HepG2 (cell line): Measurements from ENCODE around the gene FGD5. TPM values are rescaled to one million over a fixed set of nuclear protein-coding genes. Genes with fewer than 3 reads are reported as not detected.

Experiments
- ATAC-seq: fragments of 200-7000 bp; cut with Tn5 transposase; 3 replicates; pipeline ENCODE4 v1.9.1; 2020; ENCODE audit warnings: mild to moderate bottlenecking, moderate library complexity
- BruUV-seq: library from RNA; stranded (reverse); fragments of 400-500 nt; replicated peaks from 2 replicates; lab custom pipeline; 2021; lab: Mats Ljungman, UMichigan
- CTCF ChIA-PET: fragments of 300-600 bp; formaldehyde crosslinking; extraction: SDS; loops from one replicate; lab custom pipeline; 2021; ENCODE audit warnings: low total read pairs, inconsistent platforms, low intra/inter-chr PET ratio; lab: Yijun Ruan, JAX
- POLR2A ChIA-PET: fragments of 350-600 bp; sonication (Branson Sonifier 250); formaldehyde crosslinking; loops from one replicate; lab custom pipeline; 2020; ENCODE audit warnings: antibody characterized with exemption, inconsistent platforms; lab: Yijun Ruan, JAX
- DNase-seq: peaks from one replicate; pipeline ENCODE4 v3.0.0-alpha.2; 2015; ENCODE audit warnings: low spot score
- FAIRE-seq: peaks from 3 replicates; lab custom pipeline; 2011; peaks lifted over from hg19 to GRCh38; lab: Jason Lieb, UNC
- H2AFZ ChIP-seq: one replicate; pipeline ENCODE4 v1.6.1; 2011; ENCODE audit warnings: low read length, inconsistent platforms
- H3K27ac ChIP-seq: fragments of 300-600 bp; 3 replicates; pipeline ENCODE4 v1.8.0; 2011; ENCODE audit warnings: mixed run types, mild to moderate bottlenecking, mixed read lengths, low read length, inconsistent platforms; ENCODE audit not compliant: insufficient read depth; ENCODE audit errors: extremely low read length
- H3K27me3 ChIP-seq, 2 experiments: fragments of 200-600 bp in 1 of 2; 2 replicates in 1 of 2; 3 replicates in 1 of 2; pipeline versions ENCODE4 v1.6.0 to v1.8.0; 2011; ENCODE audit warnings: low read length in 2 of 2, mild to moderate bottlenecking in 2 of 2, moderate library complexity in 2 of 2, inconsistent platforms in 1 of 2; ENCODE audit not compliant: insufficient read depth in 2 of 2, control insufficient read depth in 1 of 2
- H3K36me3 ChIP-seq, 2 experiments: fragments of 200-600 bp in 1 of 2; replicated peaks in 1 of 2; 2 replicates in 1 of 2; 3 replicates in 1 of 2; pipeline versions ENCODE4 v1.5.1 to v1.8.0; 2011; ENCODE audit warnings: low read length in 2 of 2, inconsistent platforms in 1 of 2; ENCODE audit not compliant: insufficient read depth in 2 of 2, control insufficient read depth in 1 of 2
- H3K4me1 ChIP-seq: 2 replicates; pipeline ENCODE4 v1.5.1; 2012; ENCODE audit warnings: low read length, inconsistent platforms; ENCODE audit not compliant: insufficient read depth
- H3K4me2 ChIP-seq: 2 replicates; pipeline ENCODE4 v1.6.0; 2011; ENCODE audit warnings: low read depth, low read length, inconsistent platforms
- H3K4me3 ChIP-seq, 3 experiments: fragments of 200-600 bp in 1 of 3; sonication (generic), shearing (Covaris generic) in 1 of 3; replicated peaks in 1 of 3; 2 replicates each; pipeline ENCODE4 v1.5.1; 2011 to 2016; ENCODE audit warnings: low read length in 3 of 3, inconsistent platforms in 2 of 3, low read depth in 2 of 3, mild to moderate bottlenecking in 2 of 3, control low read depth in 1 of 3, mixed read lengths in 1 of 3; ENCODE audit not compliant: insufficient read depth in 1 of 3
- H3K79me2 ChIP-seq: one replicate; pipeline ENCODE4 v1.6.1; 2011; ENCODE audit warnings: low read length, inconsistent platforms; ENCODE audit not compliant: insufficient read depth
- H3K9ac ChIP-seq: 2 replicates; pipeline ENCODE4 v1.6.0; 2011; ENCODE audit warnings: mild to moderate bottlenecking, low read depth, low read length, inconsistent platforms; ENCODE audit not compliant: insufficient read depth
- H3K9me3 ChIP-seq: 2 replicates; pipeline ENCODE4 v1.5.1; 2012; ENCODE audit warnings: mild to moderate bottlenecking, low read length
- H4K20me1 ChIP-seq: 2 replicates; pipeline ENCODE4 v1.6.0; 2011; ENCODE audit warnings: inconsistent platforms, mild to moderate bottlenecking, low read length, moderate library complexity; ENCODE audit not compliant: insufficient read depth
- ELF3 ChIP-seq: IDR thresholded peaks from 2 replicates; pipeline ENCODE4 v1.6.1; 2016; ENCODE audit warnings: missing genetic modification reagents, missing compliant biosample characterization
- ESRRA ChIP-seq: sonication (generic); formaldehyde crosslinking; IDR thresholded peaks from 2 replicates; pipeline ENCODE4 v1.5.1; 2020; ENCODE audit warnings: mild to moderate bottlenecking, low read depth, missing genetic modification reagents
- GATA4 ChIP-seq: sonication (generic); IDR thresholded peaks from 2 replicates; pipeline ENCODE4 v1.6.1; 2016; ENCODE audit warnings: antibody characterized with exemption, low read depth, borderline replicate concordance
- GLMP ChIP-seq: sonication (generic); formaldehyde crosslinking; IDR thresholded peaks from 2 replicates; pipeline ENCODE4 v1.9.0; 2021; ENCODE audit warnings: missing genetic modification reagents, mild to moderate bottlenecking, borderline replicate concordance
- HMG20A ChIP-seq: IDR thresholded peaks from 2 replicates; pipeline ENCODE4 v1.6.1; 2016; ENCODE audit warnings: borderline replicate concordance
- MATR3 ChIP-seq: sonication (generic); formaldehyde crosslinking; IDR thresholded peaks from 2 replicates; pipeline ENCODE4 v1.4.0; 2020; ENCODE audit warnings: missing genetic modification reagents
- NFE2L2 ChIP-seq: fragments of 150-350 bp; IDR thresholded peaks from 2 replicates; pipeline ENCODE4 v1.6.1; 2014; ENCODE audit warnings: low read length
- TERF1 ChIP-seq: sonication (generic); formaldehyde crosslinking; IDR thresholded peaks from 2 replicates; pipeline ENCODE4 v1.8.0; 2022; ENCODE audit warnings: mild to moderate bottlenecking, missing genetic modification reagents, moderate library complexity
- TOE1 ChIP-seq: sonication (generic); formaldehyde crosslinking; IDR thresholded peaks from 2 replicates; pipeline ENCODE4 v1.4.0; 2020; ENCODE audit warnings: mild to moderate bottlenecking, missing genetic modification reagents
- ZIK1 ChIP-seq: sonication (generic); formaldehyde crosslinking; IDR thresholded peaks from 2 replicates; pipeline ENCODE4 v1.5.0; 2020; ENCODE audit warnings: mild to moderate bottlenecking, low read depth, missing genetic modification reagents, borderline replicate concordance
- ZNF10 ChIP-seq: sonication (generic); formaldehyde crosslinking; IDR thresholded peaks from 2 replicates; pipeline ENCODE4 v1.4.0; 2020; ENCODE audit warnings: mild to moderate bottlenecking, low read depth, missing genetic modification reagents, borderline replicate concordance
- ZNF274 ChIP-seq: sonication (generic); formaldehyde crosslinking; IDR thresholded peaks from 2 replicates; pipeline ENCODE4 v1.5.1; 2020; ENCODE audit warnings: mild to moderate bottlenecking, missing genetic modification reagents
- ZNF281 ChIP-seq: sonication (generic); formaldehyde crosslinking; IDR thresholded peaks from 2 replicates; pipeline ENCODE4 v1.4.0; 2020; ENCODE audit warnings: missing genetic modification reagents, borderline replicate concordance
- ZNF317 ChIP-seq: sonication (generic); formaldehyde crosslinking; IDR thresholded peaks from 2 replicates; pipeline ENCODE4 v1.5.0; 2020; ENCODE audit warnings: mild to moderate bottlenecking, missing genetic modification reagents
- ZNF33A ChIP-seq: sonication (generic); formaldehyde crosslinking; IDR thresholded peaks from 2 replicates; pipeline ENCODE4 v1.5.1; 2020; ENCODE audit warnings: missing genetic modification reagents, mild to moderate bottlenecking, moderate library complexity, borderline replicate concordance
- ZNF577 ChIP-seq: sonication (generic); formaldehyde crosslinking; IDR thresholded peaks from 2 replicates; pipeline ENCODE4 v1.4.0; 2020; ENCODE audit warnings: mild to moderate bottlenecking, low read depth, missing genetic modification reagents, borderline replicate concordance
- ZNF674 ChIP-seq: sonication (generic); formaldehyde crosslinking; IDR thresholded peaks from 2 replicates; pipeline ENCODE4 v1.5.0; 2020; ENCODE audit warnings: low read depth, mild to moderate bottlenecking, missing genetic modification reagents
- WGBS: methylation state at CpG from one replicate; pipeline ENCODE4 v1.1.6; 2017; ENCODE audit warnings: low lambda C conversion rate; 5-methylcytosine and 5-hydroxymethylcytosine counted together
- in situ Hi-C: cut with HindIII; loops from 2 replicates; pipeline ENCODE4 v1.10.0; 2017; ENCODE audit warnings: low pct_unique_long_range_greater_than_20kb; ENCODE audit not compliant: extremely low pct_ligation_motif_present
- intact Hi-C: fragments of 100-400 bp; cut with micrococcal nuclease; formaldehyde crosslinking; loops from one replicate; pipeline ENCODE4 v1.10.0; 2022; ENCODE audit not compliant: unreplicated experiment
- polyA plus RNA-seq, 8 experiments: library from polyadenylated mRNA; depleted of rRNA in 3 of 8; stranded (reverse) in 7 of 8; unstranded in 1 of 8; fragments of >200 nt; fragmentation: Illumina TruSeq in 4 of 8; extraction: Trizol in 4 of 8; gene quantifications; 2 replicates each; pipeline versions ENCODE4 v1.2.1 to v1.2.3, GENCODE V29; 2011 to 2016; ENCODE audit warnings: low read depth in 4 of 8, missing spikeins in 1 of 8, mixed read lengths in 1 of 8; ENCODE audit not compliant: insufficient read depth in 1 of 8
- total RNA-seq, 5 experiments: library from RNA; depleted of rRNA; stranded (reverse); fragments of >200 nt; fragmentation: Illumina TruSeq; extraction: Trizol; gene quantifications; 2 replicates each; pipeline ENCODE4 v1.2.3, GENCODE V29; 2016; ENCODE audit warnings: low read depth in 1 of 5

Gene FGD5
- total and polyA plus RNA-seq, 2 of the 13 experiments (the other 11 are each of a cell fraction or from before 2014, with no cell fraction given) = 0.17 TPM; not detected in 1

- no peaks in the 10 kb centered on the region for H4K20me1 ChIP-seq
- FAIRE-seq = no peak
- in situ Hi-C loops = loop anchor here (5.0 to 10.0 kb wide), 3 partner anchors 124 to 248 kb away; no protein-coding TSS in a partner anchor
- H3K4me3 ChIP-seq = no peak overlapping the region; a peak in 1 of 6 replicates
- WGBS = 52% methylated on average over 5 of the region's 5 CpGs
- POLR2A ChIA-PET = no interaction called here
- H3K9me3 ChIP-seq = no peaks in the 10 kb centered on the region
- no TSS peak for BruUV-seq
- H3K9ac ChIP-seq = no peak overlapping the region
- no peak overlapping the region for H3K27ac ChIP-seq
- CTCF ChIA-PET = interaction anchor here (1.2 to 2.9 kb wide), 4 partner anchors 130 to 287 kb away, joined by 6 to 31 read pairs (median 16); no protein-coding TSS in a partner anchor
- TF ChIP-seq HMG20A (CRISPR knock-in tag) (no peak), TOE1 (no peak), GATA4 (no peak), ZNF281 (CRISPR knock-in tag) (no peak), ZNF10 (CRISPR knock-in tag) (no peak), ESRRA (CRISPR knock-in tag) (no peak), ZIK1 (CRISPR knock-in tag) (no peak), ZNF317 (no peak), ZNF674 (no peak), GLMP (CRISPR knock-in tag) (no peak), ZNF274 (no peak), MATR3 (CRISPR knock-in tag) (no peak), ELF3 (CRISPR knock-in tag) (no peak), ZNF577 (CRISPR knock-in tag) (no peak), ZNF33A (CRISPR knock-in tag) (no peak), TERF1 (CRISPR knock-in tag) (no peak), NFE2L2 (no peak)
- TF ChIP-seq, all 625 proteins: peak for 0
- no peak overlapping the region for H2AFZ ChIP-seq
- peaks cover 6% of the 10 kb centered on the region; the same call in 1 of the 2 replicates for H3K4me1 ChIP-seq
- DNase-seq (no peak), ATAC-seq (peak; percentile 38)
- peaks cover 0 to 42% of the 10 kb centered on the region in 2 experiments; a peak in 2 of 5 replicates for H3K27me3 ChIP-seq
- no peaks in the 10 kb centered on the region for H3K36me3 ChIP-seq
- peak overlapping the region; percentile 49 for H3K4me2 ChIP-seq
- intact Hi-C loops = loop anchor here (5.0 kb wide), 1 partner anchor 288 kb away; no protein-coding TSS in a partner anchor
- no peaks in the 10 kb centered on the region for H3K79me2 ChIP-seq
Measured at GRCh38 chr3:14920536-14920935, 101.8 kb downstream of the FGD5 start.
